Lower leg skin (tissue), 3 donors: Measurements from ENCODE around the gene CAV1.

Source experiments
- POLR2A ChIP-seq, 2 donors: fragments of 450-650 bp; IDR thresholded peaks; one replicate each; pipeline ENCODE4 v1.6.1; 2016 to 2017; ENCODE audit warnings: antibody characterized with exemption in 2 of 2, mild to moderate bottlenecking in 1 of 2, moderate library complexity in 1 of 2
- TF ChIP-seq, protein P1 (sequence below), 3 donors: fragments of 450-650 bp; IDR thresholded peaks; one replicate each; pipeline ENCODE4 v1.5.1; 2016; ENCODE audit warnings: antibody characterized with exemption in 3 of 3, mild to moderate bottlenecking in 3 of 3, moderate library complexity in 2 of 3

GRCh38 chr7:116588641-116589594, 64.1 kb downstream of the CAV1 start:
- TF ChIP-seq, protein P1, sequence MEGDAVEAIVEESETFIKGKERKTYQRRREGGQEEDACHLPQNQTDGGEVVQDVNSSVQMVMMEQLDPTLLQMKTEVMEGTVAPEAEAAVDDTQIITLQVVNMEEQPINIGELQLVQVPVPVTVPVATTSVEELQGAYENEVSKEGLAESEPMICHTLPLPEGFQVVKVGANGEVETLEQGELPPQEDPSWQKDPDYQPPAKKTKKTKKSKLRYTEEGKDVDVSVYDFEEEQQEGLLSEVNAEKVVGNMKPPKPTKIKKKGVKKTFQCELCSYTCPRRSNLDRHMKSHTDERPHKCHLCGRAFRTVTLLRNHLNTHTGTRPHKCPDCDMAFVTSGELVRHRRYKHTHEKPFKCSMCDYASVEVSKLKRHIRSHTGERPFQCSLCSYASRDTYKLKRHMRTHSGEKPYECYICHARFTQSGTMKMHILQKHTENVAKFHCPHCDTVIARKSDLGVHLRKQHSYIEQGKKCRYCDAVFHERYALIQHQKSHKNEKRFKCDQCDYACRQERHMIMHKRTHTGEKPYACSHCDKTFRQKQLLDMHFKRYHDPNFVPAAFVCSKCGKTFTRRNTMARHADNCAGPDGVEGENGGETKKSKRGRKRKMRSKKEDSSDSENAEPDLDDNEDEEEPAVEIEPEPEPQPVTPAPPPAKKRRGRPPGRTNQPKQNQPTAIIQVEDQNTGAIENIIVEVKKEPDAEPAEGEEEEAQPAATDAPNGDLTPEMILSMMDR (IDR thresholded peaks at IDR 0.05): no peak
- TF ChIP-seq POLR2A (IDR thresholded peaks at IDR 0.05): no peak
